ENCODE measurements around the gene ANKRD11.

ANKRD11 gene

GRCh38 chr16:89476379-89476778 is 14.0 kb downstream of the ANKRD11 start:
- H3K79me2 ChIP-seq (ENCODE audit: insufficient read depth, low read depth) = peaks cover 100% of the 10 kb centered on the region
- H3K9ac ChIP-seq = no peak overlapping the region
- H3K4me3 ChIP-seq (IDR thresholded peaks at IDR 0.05; ENCODE audit: insufficient read depth, low read depth, low read length) = no peak overlapping the region
- H2AFZ ChIP-seq (ENCODE audit: low read depth) = no peak overlapping the region
- H3K4me1 ChIP-seq (ENCODE audit: low read depth, poor library complexity, severe bottlenecking) = peaks cover 72% of the 10 kb centered on the region
- H3K36me3 ChIP-seq (ENCODE audit: insufficient read depth) = no peaks in the 10 kb centered on the region
- peaks cover 92% of the 10 kb centered on the region for H4K20me1 ChIP-seq (ENCODE audit: insufficient read depth)
- TF ChIP-seq CTCF (conservative IDR thresholded peaks at IDR 0.05; ENCODE audit: low read depth, low read length) = no peak
- H3K27me3 ChIP-seq (ENCODE audit: insufficient read depth, low read depth) = no peaks in the 10 kb centered on the region
- no peak overlapping the region for H3K27ac ChIP-seq
- H3K4me2 ChIP-seq = no peak overlapping the region

- Histone ChIP-seq H3K4me3 (IDR thresholded peaks at IDR 0.05; ENCODE audit: insufficient read depth, low read depth, low read length) (no peak overlapping the region), H2AFZ (ENCODE audit: low read depth) (no peak overlapping the region), H3K4me2 (no peak overlapping the region), H3K4me1 (ENCODE audit: low read depth, poor library complexity, severe bottlenecking) (peaks cover 76% of the 10 kb centered on the region), H3K79me2 (ENCODE audit: insufficient read depth, low read depth) (peaks cover 100% of the 10 kb centered on the region), H3K36me3 (ENCODE audit: insufficient read depth) (no peaks in the 10 kb centered on the region), H3K27me3 (ENCODE audit: insufficient read depth, low read depth) (no peaks in the 10 kb centered on the region), H4K20me1 (ENCODE audit: insufficient read depth) (peaks cover 94% of the 10 kb centered on the region), H3K9ac (no peak overlapping the region), H3K27ac (no peak overlapping the region)
- TF ChIP-seq CTCF (conservative IDR thresholded peaks at IDR 0.05; ENCODE audit: low read depth, low read length) = no peak
These were observed 15.2 kb downstream of the ANKRD11 start for GRCh38 chr16:89475144-89475543.

- Histone ChIP-seq H3K27me3 (ENCODE audit: insufficient read depth, low read depth) (no peaks in the 10 kb centered on the region), H3K9ac (no peak overlapping the region), H3K4me2 (no peak overlapping the region), H2AFZ (ENCODE audit: low read depth) (no peak overlapping the region), H3K4me1 (ENCODE audit: low read depth, poor library complexity, severe bottlenecking) (peaks cover 70% of the 10 kb centered on the region), H3K4me3 (IDR thresholded peaks at IDR 0.05; ENCODE audit: insufficient read depth, low read depth, low read length) (no peak overlapping the region), H3K36me3 (ENCODE audit: insufficient read depth) (no peaks in the 10 kb centered on the region), H3K79me2 (ENCODE audit: insufficient read depth, low read depth) (peaks cover 100% of the 10 kb centered on the region), H4K20me1 (ENCODE audit: insufficient read depth) (peaks cover 92% of the 10 kb centered on the region), H3K27ac (no peak overlapping the region)
- TF ChIP-seq CTCF (conservative IDR thresholded peaks at IDR 0.05; ENCODE audit: low read depth, low read length) = no peak
These were observed 16.5 kb downstream of the ANKRD11 start for GRCh38 chr16:89473791-89474414.

- H4K20me1 ChIP-seq (ENCODE audit: insufficient read depth) = peaks cover 86% of the 10 kb centered on the region
- H3K4me2 ChIP-seq = no peak overlapping the region
These were observed 17.1 kb downstream of the ANKRD11 start for GRCh38 chr16:89473136-89473712.

More at GRCh38 chr16:89473136-89473712, 17.1 kb downstream of the ANKRD11 start:
- Histone ChIP-seq H3K79me2 (ENCODE audit: insufficient read depth, low read depth) (peaks cover 100% of the 10 kb centered on the region), H3K9ac (no peak overlapping the region), H3K27me3 (ENCODE audit: insufficient read depth, low read depth) (no peaks in the 10 kb centered on the region), H2AFZ (ENCODE audit: low read depth) (no peak overlapping the region), H3K36me3 (ENCODE audit: insufficient read depth) (no peaks in the 10 kb centered on the region), H3K4me1 (ENCODE audit: low read depth, poor library complexity, severe bottlenecking) (peaks cover 70% of the 10 kb centered on the region), H3K4me3 (IDR thresholded peaks at IDR 0.05; ENCODE audit: insufficient read depth, low read depth, low read length) (no peak overlapping the region), H3K27ac (no peak overlapping the region)
- no peak for TF ChIP-seq CTCF (conservative IDR thresholded peaks at IDR 0.05; ENCODE audit: low read depth, low read length)

Measured in KMS-11 (cell line).